Fibroblast of skin of back (primary cell): ENCODE measurements around the gene RAD1. TPM values are rescaled to one million over a fixed set of nuclear protein-coding genes. Genes with fewer than 3 reads are reported as not detected.
"Not testable (repeated sequence)": the region's sequence is repeated elsewhere in the genome, so short reads cannot be mapped to it uniquely, and the experiment has no call there.

ENCODE experiments used
- DNase-seq: peaks from one replicate; pipeline ENCODE4 v3.0.0-alpha.2; 2013
- polyA plus RNA-seq, 2 experiments: library from polyadenylated mRNA; unstranded; fragments of 120-200 nt; gene quantifications; one replicate each; pipeline ENCODE4 v1.2.1, GENCODE V29; 2013; ENCODE audit not compliant: insufficient read length in 2 of 2

The RAD1 gene
- 24.4 TPM for polyA plus RNA-seq (2013, experiment 1 of 2; ENCODE audit: insufficient read length)
- 18.7 TPM for polyA plus RNA-seq (2013, experiment 2 of 2; ENCODE audit: insufficient read length)

GRCh38 chr5:34915139-34915855 is at the start of gene RAD1, which contains the start of gene BRIX1:
Gene RAD1, minus strand, starts transcription at chr5:34915504. Its CDS starts 612 bp downstream, at chr5:34914892.
Gene BRIX1, plus strand, starts transcription at chr5:34915711. Its CDS starts 28 bp downstream, at chr5:34915739.
- peak; percentile 98 for DNase-seq

GRCh38 chr5:34959323-34959722 is 44.0 kb upstream of the RAD1 start:
- DNase-seq, result peak; percentile 15

- peak; percentile 28 for DNase-seq
Observed at GRCh38 chr5:34957857-34958690, 42.8 kb upstream of the RAD1 start.

GRCh38 chr5:34957321-34957720 is 42.0 kb upstream of the RAD1 start:
- DNase-seq, result no peak

- no peak for DNase-seq
Observed at GRCh38 chr5:34944460-34945047, 29.2 kb upstream of the RAD1 start.

- DNase-seq, result no peak
Observed at GRCh38 chr5:34944044-34944443, 28.7 kb upstream of the RAD1 start.

GRCh38 chr5:34941936-34942335 is 26.6 kb upstream of the RAD1 start:
- no peak for DNase-seq

GRCh38 chr5:34932947-34933346 is 17.6 kb upstream of the RAD1 start:
- no peak for DNase-seq

- no peak for DNase-seq
Observed at GRCh38 chr5:34930870-34931269, 15.6 kb upstream of the RAD1 start.

- peak; percentile 29 for DNase-seq
Observed at GRCh38 chr5:34930462-34930844, 15.1 kb upstream of the RAD1 start.

- peak; percentile 82 for DNase-seq
Observed at GRCh38 chr5:34929720-34930461, 14.6 kb upstream of the RAD1 start.

GRCh38 chr5:34929134-34929719 is 13.9 kb upstream of the RAD1 start, which contains the start of gene DNAJC21:
Gene DNAJC21, plus strand, starts transcription at chr5:34929559. Its CDS starts 261 bp downstream, at chr5:34929820.
- peak; percentile 97 for DNase-seq

GRCh38 chr5:34928267-34928666 is 13.0 kb upstream of the RAD1 start:
- no peak for DNase-seq

GRCh38 chr5:34927785-34928184 is 12.5 kb upstream of the RAD1 start:
- DNase-seq, result no peak

- DNase-seq, result no peak
Observed at GRCh38 chr5:34926318-34926888, 11.1 kb upstream of the RAD1 start.

GRCh38 chr5:34924462-34924765 is 9.1 kb upstream of the RAD1 start:
- DNase-seq, result no peak

- DNase-seq, result peak; percentile 87
Observed at GRCh38 chr5:34923694-34924461, 8.6 kb upstream of the RAD1 start.

- not testable (repeated sequence) for DNase-seq
Observed at GRCh38 chr5:34923256-34923655, 8.0 kb upstream of the RAD1 start.

- DNase-seq, result no peak
Observed at GRCh38 chr5:34919077-34919476, 3.8 kb upstream of the RAD1 start.

- no peak for DNase-seq
Observed at GRCh38 chr5:34918025-34918424, 2.7 kb upstream of the RAD1 start.

GRCh38 chr5:34916518-34916917 is 1.2 kb upstream of the RAD1 start:
- DNase-seq, result no peak
